SK-N-MC (cell line): Measurements from ENCODE around the gene RGS17.
A peak's percentile ranks its signal among the peaks of the same experiment; 100 is the strongest.

Source experiments
- DNase-seq: peaks from one replicate; pipeline ENCODE4 v3.0.0-alpha.2; 2011; ENCODE audit warnings: low read depth, low spot score
- H3K27ac ChIP-seq: fragments of 200-600 bp; sonication (generic); 2 replicates; pipeline ENCODE4 v1.5.1; 2016; ENCODE audit warnings: mixed run types
- H3K36me3 ChIP-seq: fragments of 200-600 bp; sonication (generic); 2 replicates; pipeline ENCODE4 v1.6.1; 2017; ENCODE audit warnings: antibody characterized with exemption, low read length, mixed read lengths; ENCODE audit not compliant: insufficient read depth
- H3K4me3 ChIP-seq: fragments of 200-600 bp; sonication (generic); 2 replicates; pipeline ENCODE4 v1.5.1; 2016
- H3K9ac ChIP-seq: fragments of 200-600 bp; sonication (generic); 2 replicates; pipeline ENCODE4 v1.8.0; 2017; ENCODE audit warnings: mixed run types, mixed read lengths; ENCODE audit not compliant: insufficient read length
- H3K9me3 ChIP-seq: fragments of 200-600 bp; sonication (generic); 2 replicates; pipeline ENCODE4 v1.6.1; 2017; ENCODE audit warnings: low read depth, mild to moderate bottlenecking, antibody characterized with exemption, low read length, moderate library complexity, mixed read lengths
- EZH2 ChIP-seq: fragments of 200-600 bp; sonication (generic); IDR thresholded peaks from one replicate; pipeline ENCODE4 v1.6.1; 2017; ENCODE audit warnings: antibody characterized with exemption
- FOXP2 ChIP-seq: optimal IDR thresholded peaks from 2 replicates; pipeline ENCODE3; 2011; ENCODE audit warnings: mild to moderate bottlenecking, moderate library complexity; ENCODE audit not compliant: insufficient read depth; ENCODE audit errors: extremely low read length, control extremely low read depth
- POLR2AphosphoS5 ChIP-seq: IDR thresholded peaks from 2 replicates; pipeline ENCODE4 v1.6.1; 2012; ENCODE audit warnings: mild to moderate bottlenecking, low read depth, low read length, borderline replicate concordance

RGS17 gene

GRCh38 chr6:153027480-153027879 is 103.6 kb downstream of the RGS17 start:
- Histone ChIP-seq H3K9me3 (no peaks in the 10 kb centered on the region), H3K4me3 (no peak overlapping the region), H3K27ac (no peak overlapping the region), H3K36me3 (no peaks in the 10 kb centered on the region), H3K9ac (no peak overlapping the region)
- DNase-seq, result no peak
- TF ChIP-seq POLR2AphosphoS5 (no peak), FOXP2 (no peak), EZH2 (no peak)

- TF ChIP-seq EZH2 (no peak), POLR2AphosphoS5 (no peak), FOXP2 (no peak)
- no peaks in the 10 kb centered on the region for H3K36me3 ChIP-seq
- H3K9me3 ChIP-seq, result no peaks in the 10 kb centered on the region
- DNase-seq, result no peak
- no peak overlapping the region for H3K9ac ChIP-seq
- H3K4me3 ChIP-seq, result no peak overlapping the region
- no peak overlapping the region for H3K27ac ChIP-seq
These were observed 106.4 kb downstream of the RGS17 start for GRCh38 chr6:153024709-153025017.

GRCh38 chr6:153023977-153024708 is 106.9 kb downstream of the RGS17 start:
- no peak overlapping the region for H3K27ac ChIP-seq
- no peaks in the 10 kb centered on the region for H3K9me3 ChIP-seq
- peak; percentile 20 for DNase-seq
- H3K4me3 ChIP-seq, result no peak overlapping the region
- H3K9ac ChIP-seq, result no peak overlapping the region
- no peaks in the 10 kb centered on the region for H3K36me3 ChIP-seq
- TF ChIP-seq EZH2 (no peak), POLR2AphosphoS5 (no peak), FOXP2 (no peak)

GRCh38 chr6:153018355-153018754 is 112.7 kb downstream of the RGS17 start:
- H3K9me3 ChIP-seq, result no peaks in the 10 kb centered on the region
- H3K36me3 ChIP-seq, result no peaks in the 10 kb centered on the region
- no peak overlapping the region for H3K4me3 ChIP-seq
- no peak for TF ChIP-seq POLR2AphosphoS5
- TF ChIP-seq EZH2, result no peak
- TF ChIP-seq FOXP2, result no peak
- H3K27ac ChIP-seq, result no peak overlapping the region
- no peak for DNase-seq
- no peak overlapping the region for H3K9ac ChIP-seq

- Histone ChIP-seq H3K27ac (no peak overlapping the region), H3K36me3 (no peaks in the 10 kb centered on the region), H3K9me3 (no peaks in the 10 kb centered on the region), H3K4me3 (no peak overlapping the region), H3K9ac (no peak overlapping the region)
- no peak for TF ChIP-seq EZH2
- TF ChIP-seq POLR2AphosphoS5, result no peak
- TF ChIP-seq FOXP2, result no peak
- no peak for DNase-seq
These were observed 114.2 kb downstream of the RGS17 start for GRCh38 chr6:153016846-153017245.

- no peak for DNase-seq
- TF ChIP-seq POLR2AphosphoS5 (no peak), EZH2 (no peak)
- Histone ChIP-seq H3K9me3 (no peaks in the 10 kb centered on the region), H3K36me3 (no peaks in the 10 kb centered on the region), H3K4me3 (no peak overlapping the region), H3K27ac (no peak overlapping the region), H3K9ac (no peak overlapping the region)
These were observed 115.9 kb downstream of the RGS17 start for GRCh38 chr6:153015094-153015640.

- TF ChIP-seq POLR2AphosphoS5 (no peak), EZH2 (no peak), FOXP2 (no peak)
- H3K9me3 ChIP-seq, result no peaks in the 10 kb centered on the region
These were observed 117.6 kb downstream of the RGS17 start for GRCh38 chr6:153013438-153013837.

GRCh38 chr6:153012856-153013255 is 118.2 kb downstream of the RGS17 start:
- no peaks in the 10 kb centered on the region for H3K36me3 ChIP-seq
- DNase-seq, result no peak
- TF ChIP-seq POLR2AphosphoS5 (no peak), FOXP2 (no peak), EZH2 (no peak)
- H3K27ac ChIP-seq, result no peak overlapping the region
- no peak overlapping the region for H3K9ac ChIP-seq
- no peaks in the 10 kb centered on the region for H3K9me3 ChIP-seq
- H3K4me3 ChIP-seq, result no peak overlapping the region

More at GRCh38 chr6:153013438-153013837, 117.6 kb downstream of the RGS17 start:
- Histone ChIP-seq H3K27ac (no peak overlapping the region), H3K9ac (no peak overlapping the region), H3K4me3 (no peak overlapping the region), H3K36me3 (no peaks in the 10 kb centered on the region)
- no peak for DNase-seq

- Histone ChIP-seq H3K9ac (peak overlapping the region; percentile 95), H3K4me3 (peak overlapping the region; percentile 90), H3K27ac (0 out of 2 replicates have a peak overlapping the region, but pooled peaks have one; percentile 5), H3K36me3 (peaks cover 19% of the 10 kb centered on the region; the same call in 1 of the 2 replicates), H3K9me3 (no peaks in the 10 kb centered on the region)
- DNase-seq, result no peak
- TF ChIP-seq FOXP2 (no peak), EZH2 (no peak), POLR2AphosphoS5 (no peak)
These were observed 127.8 kb downstream of the RGS17 start for GRCh38 chr6:153003366-153003690.
